B cell (primary cell): ENCODE results near the gene IVNS1ABP. TPM values are rescaled to one million over a fixed set of nuclear protein-coding genes. Genes with fewer than 3 reads are reported as not detected.

ENCODE experiments used
- ATAC-seq: fragments of 200-7000 bp; cut with Tn5 transposase; one replicate; pipeline ENCODE4 v1.10.0; 2021; ENCODE audit warnings: low read depth, mild to moderate bottlenecking, moderate number of reproducible peaks, moderate library complexity
- CTCF ChIA-PET: fragments of 350-600 bp; sonication (Branson Sonifier 250); formaldehyde crosslinking; loops from one replicate; lab custom pipeline; 2021; ENCODE audit warnings: antibody characterized with exemption, inconsistent platforms; lab: Charles Lee
- POLR2A ChIA-PET: fragments of 350-600 bp; sonication (Branson Sonifier 250); formaldehyde crosslinking; loops from one replicate; lab custom pipeline; 2021; ENCODE audit warnings: antibody characterized with exemption; lab: Charles Lee
- DNase-seq: peaks from one replicate; pipeline ENCODE4 v3.0.0; 2013
- H2AFZ ChIP-seq: 2 replicates; pipeline ENCODE4 v1.6.1; 2012; ENCODE audit warnings: mild to moderate bottlenecking, low read depth, low read length; ENCODE audit not compliant: insufficient read depth, poor library complexity, severe bottlenecking
- H3K27ac ChIP-seq, 2 donors: 1 replicate in 1 of 2; 2 replicates in 1 of 2; pipeline ENCODE4 v1.5.1; 2012 to 2013; ENCODE audit warnings: low read length in 2 of 2, mild to moderate bottlenecking in 2 of 2, moderate library complexity in 1 of 2
- H3K27me3 ChIP-seq, 4 experiments: fragments of 200-600 bp in 1 of 4; sonication (generic) in 1 of 4; replicated peaks in 1 of 4; 1 replicate in 2 of 4; 2 replicates in 2 of 4; pipeline versions ENCODE4 v1.6.1 to v1.7.0; 2013 to 2016; ENCODE audit warnings: low read length in 3 of 4, mild to moderate bottlenecking in 2 of 4, mixed read lengths in 1 of 4, moderate library complexity in 1 of 4; ENCODE audit not compliant: insufficient read depth in 4 of 4, control insufficient read depth in 3 of 4; ENCODE audit errors: control extremely low read depth in 1 of 4
- H3K36me3 ChIP-seq, 2 experiments: replicated peaks in 1 of 2; 1 replicate in 1 of 2; 2 replicates in 1 of 2; pipeline versions ENCODE4 v1.6.1 to v1.7.1; 2013; ENCODE audit warnings: low read length in 1 of 2; ENCODE audit not compliant: insufficient read depth in 2 of 2, control insufficient read depth in 1 of 2; ENCODE audit errors: control extremely low read depth in 1 of 2, extremely low read depth in 1 of 2
- H3K4me1 ChIP-seq, 2 donors: fragments of 200-600 bp in 1 of 2; sonication (generic) in 1 of 2; 1 replicate in 1 of 2; 2 replicates in 1 of 2; pipeline versions ENCODE4 v1.5.1 to v1.6.1; 2013 to 2017; ENCODE audit warnings: low read length in 2 of 2; ENCODE audit not compliant: control insufficient read depth in 2 of 2, insufficient read depth in 2 of 2
- H3K4me2 ChIP-seq: replicated peaks from 2 replicates; pipeline ENCODE3; 2012; ENCODE audit warnings: mild to moderate bottlenecking, low read depth, low read length; ENCODE audit not compliant: poor library complexity, severe bottlenecking
- H3K4me3 ChIP-seq, 5 experiments: fragments of 200-600 bp in 1 of 5; sonication (generic) in 1 of 5; 1 replicate in 3 of 5; 2 replicates in 2 of 5; pipeline versions ENCODE4 v1.5.1 to v1.7.0; 2011 to 2016; ENCODE audit warnings: low read length in 4 of 5, mild to moderate bottlenecking in 4 of 5, low read depth in 2 of 5, control low read depth in 1 of 5, moderate library complexity in 1 of 5; ENCODE audit not compliant: insufficient read depth in 1 of 5; ENCODE audit errors: control extremely low read depth in 1 of 5, extremely low read depth in 1 of 5
- H3K79me2 ChIP-seq: fragments of 200-600 bp; sonication (generic); one replicate; pipeline ENCODE4 v1.6.0; 2016; ENCODE audit warnings: low read length; ENCODE audit not compliant: control insufficient read depth, insufficient read depth
- H3K9ac ChIP-seq: fragments of 200-600 bp; sonication (generic); 2 replicates; pipeline ENCODE4 v1.6.1; 2017; ENCODE audit warnings: mild to moderate bottlenecking, low read length, moderate library complexity
- H3K9me3 ChIP-seq, 3 donors: one replicate each; pipeline versions ENCODE4 v1.6.1 to v1.7.1; 2013; ENCODE audit warnings: low read length in 2 of 3; ENCODE audit not compliant: control insufficient read depth in 2 of 3, insufficient read depth in 1 of 3; ENCODE audit errors: control extremely low read depth in 1 of 3
- H4K20me1 ChIP-seq: 2 replicates; pipeline ENCODE4 v1.6.0; 2012; ENCODE audit warnings: mild to moderate bottlenecking, low read length; ENCODE audit not compliant: insufficient read depth, control insufficient read depth, poor library complexity, severe bottlenecking
- H3K27ac Mint-ChIP-seq: one replicate; pipeline ENCODE4 v1.8.0; 2021; ENCODE audit warnings: mixed read lengths
- H3K27me3 Mint-ChIP-seq: one replicate; pipeline ENCODE4 v1.8.0; 2021; ENCODE audit warnings: mixed read lengths
- H3K4me1 Mint-ChIP-seq: one replicate; pipeline ENCODE4 v1.8.0; 2021; ENCODE audit warnings: mixed read lengths
- H3K4me3 Mint-ChIP-seq: one replicate; pipeline ENCODE4 v1.8.0; 2021; ENCODE audit warnings: mixed read lengths
- H3K9me3 Mint-ChIP-seq: one replicate; pipeline ENCODE4 v1.8.0; 2022; ENCODE audit warnings: mixed read lengths; ENCODE audit not compliant: insufficient read depth
- EZH2 ChIP-seq: IDR thresholded peaks from 2 replicates; pipeline ENCODE4 v1.6.1; 2012; ENCODE audit warnings: borderline replicate concordance, low read depth, mild to moderate bottlenecking, moderate library complexity, low read length; ENCODE audit not compliant: insufficient read depth, poor library complexity, severe bottlenecking
- WGBS: methylation state at CpG from one replicate; pipeline ENCODE4 v1.1.5; 2013; ENCODE audit warnings: missing lambda C conversion rate; ENCODE audit not compliant: insufficient coverage; 5-methylcytosine and 5-hydroxymethylcytosine counted together
- intact Hi-C: fragments of 100-400 bp; cut with micrococcal nuclease; formaldehyde crosslinking; loops from one replicate; pipeline ENCODE4 v1.10.0; 2022
- polyA plus RNA-seq: library from polyadenylated mRNA; depleted of rRNA; stranded (reverse); fragments of >200 nt; gene quantifications from 2 replicates; pipeline ENCODE4 v1.2.3, GENCODE V29; 2012
- total RNA-seq, 2 donors: library from RNA; stranded (reverse); fragments of 120-200 nt in 1 of 2; gene quantifications; 1 replicate in 1 of 2; 2 replicates in 1 of 2; pipeline versions ENCODE4 v1.2.3 to v1.2.4, GENCODE V29; 2013 to 2022
- TF ChIP-seq, protein P1 (sequence below): fragments of 200-600 bp; IDR thresholded peaks from one replicate; pipeline ENCODE4 v1.8.0; 2022; ENCODE audit warnings: antibody characterized with exemption, mild to moderate bottlenecking

Gene IVNS1ABP
- total and polyA plus RNA-seq, 2 donors (not counting 1 experiment from before 2014, with no cell fraction given) = 42.9 to 87.0 TPM

GRCh38 chr1:185334182-185334581 is 17.1 kb upstream of the IVNS1ABP start:
- no peak overlapping the region for H3K4me2 ChIP-seq
- Mint-ChIP-seq H3K27me3 (no peaks in the 10 kb centered on the region), H3K9me3 (no peaks in the 10 kb centered on the region), H3K27ac (no peak overlapping the region), H3K4me1 (peaks cover 12% of the 10 kb centered on the region), H3K4me3 (no peak overlapping the region)
- CTCF ChIA-PET = no interaction called here
- H3K9ac ChIP-seq = no peak overlapping the region
- TF ChIP-seq, protein P1, sequence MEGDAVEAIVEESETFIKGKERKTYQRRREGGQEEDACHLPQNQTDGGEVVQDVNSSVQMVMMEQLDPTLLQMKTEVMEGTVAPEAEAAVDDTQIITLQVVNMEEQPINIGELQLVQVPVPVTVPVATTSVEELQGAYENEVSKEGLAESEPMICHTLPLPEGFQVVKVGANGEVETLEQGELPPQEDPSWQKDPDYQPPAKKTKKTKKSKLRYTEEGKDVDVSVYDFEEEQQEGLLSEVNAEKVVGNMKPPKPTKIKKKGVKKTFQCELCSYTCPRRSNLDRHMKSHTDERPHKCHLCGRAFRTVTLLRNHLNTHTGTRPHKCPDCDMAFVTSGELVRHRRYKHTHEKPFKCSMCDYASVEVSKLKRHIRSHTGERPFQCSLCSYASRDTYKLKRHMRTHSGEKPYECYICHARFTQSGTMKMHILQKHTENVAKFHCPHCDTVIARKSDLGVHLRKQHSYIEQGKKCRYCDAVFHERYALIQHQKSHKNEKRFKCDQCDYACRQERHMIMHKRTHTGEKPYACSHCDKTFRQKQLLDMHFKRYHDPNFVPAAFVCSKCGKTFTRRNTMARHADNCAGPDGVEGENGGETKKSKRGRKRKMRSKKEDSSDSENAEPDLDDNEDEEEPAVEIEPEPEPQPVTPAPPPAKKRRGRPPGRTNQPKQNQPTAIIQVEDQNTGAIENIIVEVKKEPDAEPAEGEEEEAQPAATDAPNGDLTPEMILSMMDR = no peak
- TF ChIP-seq EZH2 = no peak
- 88% methylated on average over 1 of the region's 4 CpGs for WGBS
- H4K20me1 ChIP-seq = no peaks in the 10 kb centered on the region
- H3K27ac ChIP-seq = no peak overlapping the region
- intact Hi-C loops = no loop called here
- H3K79me2 ChIP-seq = no peaks in the 10 kb centered on the region
- POLR2A ChIA-PET = no interaction called here
- DNase-seq (no peak), ATAC-seq (no peak)
- H3K4me3 ChIP-seq = no peak overlapping the region
- no peaks in the 10 kb centered on the region for H3K27me3 ChIP-seq
- no peaks in the 10 kb centered on the region for H3K9me3 ChIP-seq
- peaks cover 9 to 10% of the 10 kb centered on the region in 2 donors for H3K4me1 ChIP-seq
- H3K36me3 ChIP-seq = no peaks in the 10 kb centered on the region
- H2AFZ ChIP-seq = no peak overlapping the region

DNA sequence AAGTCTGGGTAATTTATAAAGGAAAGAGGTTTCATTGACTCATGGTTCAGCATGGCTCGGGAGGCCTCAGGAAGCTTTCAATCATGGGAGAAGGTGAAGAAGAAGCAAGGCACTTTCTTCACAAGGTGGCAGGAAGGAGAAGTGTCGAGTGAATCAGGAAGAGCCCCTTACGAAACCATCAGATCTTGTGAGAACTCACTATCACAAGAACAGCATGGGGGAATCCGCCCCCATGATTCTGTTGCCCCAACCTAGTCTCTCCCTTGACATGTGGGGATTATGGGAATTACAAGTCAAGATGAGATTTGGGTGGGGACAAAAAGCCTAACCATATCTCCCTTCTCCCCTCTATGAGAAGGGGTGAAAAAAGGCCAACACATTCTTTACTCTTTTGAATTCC is 11.2 kb upstream of the IVNS1ABP start:
- no peak for ATAC-seq
- no peak overlapping the region for H3K9ac ChIP-seq
- Mint-ChIP-seq H3K27ac (no peak overlapping the region), H3K4me1 (no peaks in the 10 kb centered on the region), H3K4me3 (no peak overlapping the region), H3K9me3 (no peaks in the 10 kb centered on the region), H3K27me3 (no peaks in the 10 kb centered on the region)
- H3K79me2 ChIP-seq = no peaks in the 10 kb centered on the region
- H3K27me3 ChIP-seq = no peaks in the 10 kb centered on the region
- no peak overlapping the region for H2AFZ ChIP-seq
- H3K27ac ChIP-seq = no peak overlapping the region
- H3K4me1 ChIP-seq = no peaks in the 10 kb centered on the region
- POLR2A ChIA-PET = no interaction called here
- no peaks in the 10 kb centered on the region for H3K9me3 ChIP-seq
- CTCF ChIA-PET = no interaction called here
- intact Hi-C loops = no loop called here
- no peak for DNase-seq
- no CpG with 5 or more reads among the region's 4 CpGs for WGBS
- H3K4me3 ChIP-seq = no peak overlapping the region
- no peaks in the 10 kb centered on the region for H4K20me1 ChIP-seq
- H3K4me2 ChIP-seq = no peak overlapping the region
- H3K36me3 ChIP-seq = no peaks in the 10 kb centered on the region
- TF ChIP-seq, protein P1 = no peak
- TF ChIP-seq EZH2 = no peak
